HG03442 (cell line): ENCODE results near the gene KISS1.

Experiments
- ATAC-seq: cut with Tn5 transposase; IDR thresholded peaks from one replicate; pipeline ENCODE4 v1.9.1; 2021; ENCODE audit warnings: mild to moderate bottlenecking, moderate library complexity; ENCODE audit not compliant: unreplicated experiment

Gene KISS1

GRCh38 chr1:204142032-204142974, 54.0 kb downstream of the KISS1 start:
- ATAC-seq = no peak

- ATAC-seq = no peak
Observed at GRCh38 chr1:204141131-204141530, 55.2 kb downstream of the KISS1 start.
